ENCODE data around the gene SPAG9.

DNA sequence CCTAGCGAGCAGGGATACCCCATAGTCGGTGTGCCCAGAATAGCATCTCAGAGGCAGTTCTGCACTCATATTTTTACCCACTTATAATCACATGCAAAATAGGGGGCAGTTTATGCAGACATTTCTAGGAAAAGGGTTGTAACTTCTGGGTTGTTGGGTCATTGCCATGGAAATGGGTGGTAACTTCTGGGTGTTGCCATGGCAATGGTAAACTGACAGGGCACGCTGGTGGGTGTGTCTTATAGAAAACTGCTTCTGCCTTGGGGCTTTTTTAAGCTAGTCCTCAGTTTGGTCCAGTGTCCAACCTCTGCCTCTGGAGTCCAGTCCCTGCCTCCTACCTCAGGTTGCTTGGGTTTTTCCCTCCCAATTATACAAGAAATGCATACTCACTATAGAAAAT lies 7.4 kb upstream of the SPAG9 start:
- TF ChIP-seq, protein P1, sequence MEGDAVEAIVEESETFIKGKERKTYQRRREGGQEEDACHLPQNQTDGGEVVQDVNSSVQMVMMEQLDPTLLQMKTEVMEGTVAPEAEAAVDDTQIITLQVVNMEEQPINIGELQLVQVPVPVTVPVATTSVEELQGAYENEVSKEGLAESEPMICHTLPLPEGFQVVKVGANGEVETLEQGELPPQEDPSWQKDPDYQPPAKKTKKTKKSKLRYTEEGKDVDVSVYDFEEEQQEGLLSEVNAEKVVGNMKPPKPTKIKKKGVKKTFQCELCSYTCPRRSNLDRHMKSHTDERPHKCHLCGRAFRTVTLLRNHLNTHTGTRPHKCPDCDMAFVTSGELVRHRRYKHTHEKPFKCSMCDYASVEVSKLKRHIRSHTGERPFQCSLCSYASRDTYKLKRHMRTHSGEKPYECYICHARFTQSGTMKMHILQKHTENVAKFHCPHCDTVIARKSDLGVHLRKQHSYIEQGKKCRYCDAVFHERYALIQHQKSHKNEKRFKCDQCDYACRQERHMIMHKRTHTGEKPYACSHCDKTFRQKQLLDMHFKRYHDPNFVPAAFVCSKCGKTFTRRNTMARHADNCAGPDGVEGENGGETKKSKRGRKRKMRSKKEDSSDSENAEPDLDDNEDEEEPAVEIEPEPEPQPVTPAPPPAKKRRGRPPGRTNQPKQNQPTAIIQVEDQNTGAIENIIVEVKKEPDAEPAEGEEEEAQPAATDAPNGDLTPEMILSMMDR (IDR thresholded peaks at IDR 0.05 in 8 of 11, conservative IDR thresholded peaks at IDR 0.05 in 3 of 11), result no peak
- no peak for TF ChIP-seq POLR2AphosphoS5 (IDR thresholded peaks at IDR 0.05)
